Measurements from ENCODE around the gene OR10H1. TPM values are rescaled to one million over a fixed set of nuclear protein-coding genes. Genes with fewer than 3 reads are reported as not detected.
"Not testable (repeated sequence)": the region's sequence is repeated elsewhere in the genome, so short reads cannot be mapped to it uniquely, and the experiment has no call there.

OR10H1 gene
- total and polyA plus RNA-seq, 7 donors = not detected

GRCh38 chr19:15790096-15790495, 25.4 kb downstream of the OR10H1 start:
- H3K4me1 ChIP-seq = no peaks in the 10 kb centered on the region
- H3K9me3 ChIP-seq = no peaks in the 10 kb centered on the region
- 43 to 49% (median 45%) methylated on average over 6 of the region's 6 CpGs for WGBS, 3 donors
- DNase-seq = no peak
- H3K36me3 ChIP-seq (ENCODE audit: insufficient read depth in 1 of 2, low read depth in 1 of 2) = no peaks in the 10 kb centered on the region
- peaks cover 0 to 2% (median 0%) of the 10 kb centered on the region in 3 donors for H3K27me3 ChIP-seq (ENCODE audit: insufficient read depth in 3 of 3, low read length in 2 of 3)
- intact Hi-C loops (cut with DNase I) = no loop called here
- TF ChIP-seq, protein P1, sequence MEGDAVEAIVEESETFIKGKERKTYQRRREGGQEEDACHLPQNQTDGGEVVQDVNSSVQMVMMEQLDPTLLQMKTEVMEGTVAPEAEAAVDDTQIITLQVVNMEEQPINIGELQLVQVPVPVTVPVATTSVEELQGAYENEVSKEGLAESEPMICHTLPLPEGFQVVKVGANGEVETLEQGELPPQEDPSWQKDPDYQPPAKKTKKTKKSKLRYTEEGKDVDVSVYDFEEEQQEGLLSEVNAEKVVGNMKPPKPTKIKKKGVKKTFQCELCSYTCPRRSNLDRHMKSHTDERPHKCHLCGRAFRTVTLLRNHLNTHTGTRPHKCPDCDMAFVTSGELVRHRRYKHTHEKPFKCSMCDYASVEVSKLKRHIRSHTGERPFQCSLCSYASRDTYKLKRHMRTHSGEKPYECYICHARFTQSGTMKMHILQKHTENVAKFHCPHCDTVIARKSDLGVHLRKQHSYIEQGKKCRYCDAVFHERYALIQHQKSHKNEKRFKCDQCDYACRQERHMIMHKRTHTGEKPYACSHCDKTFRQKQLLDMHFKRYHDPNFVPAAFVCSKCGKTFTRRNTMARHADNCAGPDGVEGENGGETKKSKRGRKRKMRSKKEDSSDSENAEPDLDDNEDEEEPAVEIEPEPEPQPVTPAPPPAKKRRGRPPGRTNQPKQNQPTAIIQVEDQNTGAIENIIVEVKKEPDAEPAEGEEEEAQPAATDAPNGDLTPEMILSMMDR (IDR thresholded peaks at IDR 0.05) = no peak
- no peak overlapping the region for H3K27ac ChIP-seq
- H3K4me3 ChIP-seq = no peak overlapping the region
- ATAC-seq = no peak

DNA sequence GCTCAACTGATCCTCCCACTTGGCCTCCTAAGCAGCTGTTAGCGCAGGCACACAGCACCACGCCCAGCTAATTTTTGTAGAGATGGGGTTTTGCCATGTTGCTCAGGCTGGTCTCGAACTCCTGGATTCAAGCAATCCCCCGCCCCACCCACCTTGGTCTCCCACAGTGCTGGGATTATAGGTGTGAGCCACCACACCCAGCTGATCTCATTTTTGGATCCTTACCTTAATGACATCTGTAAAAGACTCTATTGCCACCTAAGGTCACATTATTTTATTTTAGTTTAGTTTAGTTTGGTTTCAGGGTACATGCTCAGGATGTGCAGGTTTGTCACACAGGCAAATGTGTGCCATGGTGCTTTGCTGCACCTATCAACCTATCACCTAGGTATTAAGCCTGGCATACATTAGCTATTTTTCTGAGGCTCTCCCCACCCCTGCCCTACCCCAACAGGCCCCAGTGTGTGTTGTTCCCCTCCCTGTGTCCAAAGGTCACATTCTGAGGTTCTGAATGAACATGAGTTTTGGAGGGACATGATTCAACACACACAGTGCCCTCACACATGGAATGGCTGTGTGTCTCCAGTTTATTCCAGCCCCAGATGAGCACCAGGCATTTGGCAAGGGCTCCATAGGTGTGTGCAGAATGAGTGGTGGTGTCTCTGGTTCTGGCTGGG, 26.7 kb downstream of the OR10H1 start:
- ATAC-seq = no peak
- Histone ChIP-seq H3K4me1 (no peaks in the 10 kb centered on the region), H3K36me3 (ENCODE audit: insufficient read depth in 1 of 2, low read depth in 1 of 2) (no peaks in the 10 kb centered on the region), H3K27me3 (ENCODE audit: insufficient read depth in 3 of 3, low read length in 2 of 3) (peaks cover 0 to 2% (median 0%) of the 10 kb centered on the region in 3 donors), H3K4me3 (no peak overlapping the region), H3K9me3 (no peaks in the 10 kb centered on the region), H3K27ac (no peak overlapping the region)
- TF ChIP-seq, protein P1 (IDR thresholded peaks at IDR 0.05) = no peak
- WGBS, 3 donors = 58 to 64% (median 61%) methylated on average over 4 of the region's 4 CpGs
- intact Hi-C loops (cut with DNase I) = no loop called here
- DNase-seq = no peak

GRCh38 chr19:15787611-15788155, 27.8 kb downstream of the OR10H1 start, which contains the start of gene OR10H5:
TSS of gene OR10H5 (plus strand) at chr19:15787661. CDS start at chr19:15794049, 6,388 bp downstream.
- DNase-seq (no peak), ATAC-seq (no peak)
- Histone ChIP-seq H3K27me3 (ENCODE audit: insufficient read depth in 3 of 3, low read length in 2 of 3) (peaks cover 0 to 2% (median 0%) of the 10 kb centered on the region in 3 donors), H3K4me3 (no peak within 1 kb of the TSS), H3K36me3 (ENCODE audit: insufficient read depth in 1 of 2, low read depth in 1 of 2) (no peaks in the 10 kb centered on the region), H3K27ac (no peak within 1 kb of the TSS), H3K9me3 (no peaks in the 10 kb centered on the region), H3K4me1 (no peaks in the 10 kb centered on the region)
- TF ChIP-seq, protein P1 (IDR thresholded peaks at IDR 0.05) = no peak
- 54 to 63% (median 62%) methylated on average over 6 of the region's 6 CpGs for WGBS, 3 donors
- intact Hi-C loops (cut with DNase I) = no loop called here

- H3K36me3 ChIP-seq (ENCODE audit: insufficient read depth in 1 of 2, low read depth in 1 of 2); H3K27me3 ChIP-seq (ENCODE audit: insufficient read depth in 3 of 3, low read length in 2 of 3); H3K9me3 ChIP-seq; ATAC-seq; intact Hi-C loops (cut with DNase I); DNase-seq; H3K4me3 ChIP-seq; H3K27ac ChIP-seq; H3K4me1 ChIP-seq: not testable (repeated sequence)
- 61 to 71% (median 63%) methylated on average over 7 of the region's 7 CpGs for WGBS, 3 donors
Observed at GRCh38 chr19:15782896-15783295, 32.6 kb downstream of the OR10H1 start.

GRCh38 chr19:15782211-15782610, 33.3 kb downstream of the OR10H1 start:
- no peak overlapping the region for H3K4me3 ChIP-seq
- H3K9me3 ChIP-seq = no peaks in the 10 kb centered on the region
- H3K27me3 ChIP-seq (ENCODE audit: insufficient read depth in 3 of 3, low read length in 2 of 3) = no peaks in the 10 kb centered on the region
- no peaks in the 10 kb centered on the region for H3K4me1 ChIP-seq
- ATAC-seq (no peak), DNase-seq (no peak)
- intact Hi-C loops (cut with DNase I) = no loop called here
- WGBS, 3 donors = 56 to 67% (median 59%) methylated on average over 3 of the region's 3 CpGs
- TF ChIP-seq, protein P1 (IDR thresholded peaks at IDR 0.05) = no peak
- H3K36me3 ChIP-seq (ENCODE audit: insufficient read depth in 1 of 2, low read depth in 1 of 2) = no peaks in the 10 kb centered on the region
- no peak overlapping the region for H3K27ac ChIP-seq

Measured in psoas muscle (tissue), 8 donors.